Measurements from ENCODE around the gene DBX1.
"Not testable (repeated sequence)": the region's sequence is repeated elsewhere in the genome, so short reads cannot be mapped to it uniquely, and the experiment has no call there.

Gene DBX1

GRCh38 chr11:20156280-20156875 lies 3.9 kb downstream of the DBX1 start:
- no peaks in the 10 kb centered on the region for H3K36me3 Mint-ChIP-seq (ENCODE audit: low read depth)
- H3K27ac Mint-ChIP-seq, result no peak overlapping the region
- intact Hi-C loops (cut with micrococcal nuclease), result no loop called here
- H3K4me3 Mint-ChIP-seq, result peak overlapping the region; percentile 68
- peaks cover 14% of the 10 kb centered on the region for H3K4me1 Mint-ChIP-seq (ENCODE audit: low read depth)
- H3K27me3 Mint-ChIP-seq, result peaks cover 74% of the 10 kb centered on the region
- no peaks in the 10 kb centered on the region for H3K9me3 Mint-ChIP-seq

DNA sequence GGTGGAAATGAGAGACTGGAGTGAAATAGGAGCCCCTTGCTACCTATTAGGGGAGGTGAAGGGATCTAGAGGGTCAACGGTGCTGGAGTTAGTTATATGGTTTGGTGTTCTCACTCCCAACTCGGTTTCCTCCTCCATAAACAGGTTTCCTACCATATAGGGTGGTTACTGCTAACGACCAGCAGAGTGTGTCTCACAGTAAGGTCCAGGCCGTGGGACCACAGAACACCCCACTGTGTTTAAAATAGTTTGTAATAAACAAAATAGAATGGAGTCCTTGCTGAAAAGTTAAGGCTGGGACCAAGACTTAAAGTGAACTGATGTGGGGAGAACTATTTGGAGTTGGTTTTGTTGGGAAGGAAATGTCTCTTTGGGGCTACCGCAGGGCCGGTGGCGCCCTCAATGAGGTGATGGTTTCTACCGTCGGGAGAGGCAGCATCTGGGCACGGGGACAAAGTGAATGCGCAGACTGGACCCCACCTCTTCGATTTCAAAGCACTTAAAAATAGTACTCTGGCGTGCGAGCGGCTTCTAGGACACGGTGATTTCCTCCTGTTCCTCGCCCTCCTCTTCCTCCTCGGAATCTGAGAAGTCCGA lies 4.5 kb downstream of the DBX1 start:
- Mint-ChIP-seq H3K9me3 (no peaks in the 10 kb centered on the region), H3K36me3 (ENCODE audit: low read depth) (no peaks in the 10 kb centered on the region), H3K27me3 (peaks cover 70% of the 10 kb centered on the region), H3K4me1 (ENCODE audit: low read depth) (peaks cover 14% of the 10 kb centered on the region), H3K4me3 (peak overlapping the region; percentile 68), H3K27ac (no peak overlapping the region)
- intact Hi-C loops (cut with micrococcal nuclease), result no loop called here

DNA sequence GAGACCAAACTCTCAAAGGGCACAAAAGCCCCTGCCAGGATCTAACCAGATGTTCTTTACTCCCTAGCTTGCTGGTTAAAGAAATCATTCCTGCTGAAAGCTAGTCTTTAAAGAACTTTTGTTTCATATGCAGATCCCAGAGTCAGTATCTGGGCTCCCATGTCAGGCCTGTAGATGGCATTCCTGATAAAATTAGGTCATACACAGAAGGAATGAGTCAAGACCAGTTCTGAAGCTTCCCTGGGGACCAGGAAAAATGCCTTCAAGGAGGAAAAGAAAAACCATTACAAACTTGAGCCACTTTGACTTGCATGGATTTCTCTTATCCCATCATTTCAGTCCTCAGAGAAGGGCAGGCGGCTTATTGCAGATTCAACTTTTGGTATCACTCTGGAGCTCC lies 5.9 kb downstream of the DBX1 start:
- intact Hi-C loops (cut with micrococcal nuclease), result no loop called here
- Mint-ChIP-seq H3K27ac (no peak overlapping the region), H3K4me1 (ENCODE audit: low read depth) (peaks cover 14% of the 10 kb centered on the region), H3K27me3 (peaks cover 65% of the 10 kb centered on the region), H3K9me3 (no peaks in the 10 kb centered on the region), H3K4me3 (no peak overlapping the region), H3K36me3 (ENCODE audit: low read depth) (no peaks in the 10 kb centered on the region)

- intact Hi-C loops (cut with micrococcal nuclease), result no loop called here
- Mint-ChIP-seq H3K27me3 (peaks cover 13% of the 10 kb centered on the region), H3K36me3 (ENCODE audit: low read depth) (no peaks in the 10 kb centered on the region), H3K27ac (no peak overlapping the region), H3K9me3 (no peaks in the 10 kb centered on the region), H3K4me1 (ENCODE audit: low read depth) (no peaks in the 10 kb centered on the region), H3K4me3 (no peak overlapping the region)
Observed at GRCh38 chr11:20138707-20139106, 21.6 kb downstream of the DBX1 start.

DNA sequence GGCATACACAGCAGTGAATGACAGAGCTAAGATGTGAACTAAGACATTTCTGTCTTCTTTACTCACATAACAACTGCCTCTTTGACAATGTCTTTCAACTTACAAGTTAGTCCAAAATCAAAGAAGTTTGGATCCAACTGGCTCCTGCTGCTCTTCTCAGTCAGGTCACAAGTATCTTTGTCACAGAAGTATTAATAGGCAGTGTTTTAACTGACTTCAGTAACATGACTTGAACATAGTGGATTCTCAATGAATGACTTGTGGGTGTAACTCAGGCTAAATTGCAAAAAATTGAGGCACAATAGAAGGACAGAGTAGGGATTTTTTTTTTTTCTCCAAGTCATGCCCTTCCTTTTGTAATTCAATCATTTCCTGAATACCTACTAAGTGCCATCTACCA lies 22.6 kb downstream of the DBX1 start:
- intact Hi-C loops (cut with micrococcal nuclease), result no loop called here
- H3K9me3 Mint-ChIP-seq, result no peaks in the 10 kb centered on the region
- no peak overlapping the region for H3K4me3 Mint-ChIP-seq
- H3K27ac Mint-ChIP-seq, result no peak overlapping the region
- H3K4me1 Mint-ChIP-seq (ENCODE audit: low read depth), result no peaks in the 10 kb centered on the region
- peaks cover 17% of the 10 kb centered on the region for H3K27me3 Mint-ChIP-seq
- H3K36me3 Mint-ChIP-seq (ENCODE audit: low read depth), result no peaks in the 10 kb centered on the region

GRCh38 chr11:20134991-20135736 lies 25.1 kb downstream of the DBX1 start:
- intact Hi-C loops (cut with micrococcal nuclease), result loop anchor here (5.0 kb wide), 1 partner anchor 202 kb away; no protein-coding TSS in a partner anchor
- H3K4me3 Mint-ChIP-seq, result no peak overlapping the region
- no peak overlapping the region for H3K27ac Mint-ChIP-seq
- H3K36me3 Mint-ChIP-seq (ENCODE audit: low read depth), result no peaks in the 10 kb centered on the region
- H3K4me1 Mint-ChIP-seq (ENCODE audit: low read depth), result peaks cover 11% of the 10 kb centered on the region
- peaks cover 37% of the 10 kb centered on the region for H3K27me3 Mint-ChIP-seq
- H3K9me3 Mint-ChIP-seq, result no peaks in the 10 kb centered on the region

DNA sequence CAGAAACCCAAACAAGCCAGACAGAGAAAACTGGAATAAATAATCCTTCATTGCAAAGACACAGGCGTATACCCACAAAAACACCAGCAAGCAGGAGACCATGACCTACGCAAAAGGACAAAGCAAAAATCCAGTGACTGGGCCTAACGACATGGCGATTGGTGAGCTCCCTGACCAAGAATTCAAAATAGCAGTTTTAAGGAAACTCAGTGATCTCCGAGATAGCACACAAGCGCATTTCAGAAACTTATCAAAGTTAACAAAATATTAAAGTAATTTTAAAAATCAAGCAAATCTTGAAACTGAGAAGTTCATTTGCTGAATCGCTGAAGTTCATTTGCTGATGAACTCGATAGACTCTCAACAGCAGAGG lies 27.6 kb downstream of the DBX1 start:
- no peaks in the 10 kb centered on the region for H3K9me3 Mint-ChIP-seq
- no peaks in the 10 kb centered on the region for H3K36me3 Mint-ChIP-seq (ENCODE audit: low read depth)
- intact Hi-C loops (cut with micrococcal nuclease), result loop anchor here (1.0 to 5.0 kb wide), 3 partner anchors 181 to 205 kb away; no protein-coding TSS in a partner anchor
- peaks cover 11% of the 10 kb centered on the region for H3K4me1 Mint-ChIP-seq (ENCODE audit: low read depth)
- H3K4me3 Mint-ChIP-seq, result no peak overlapping the region
- no peak overlapping the region for H3K27ac Mint-ChIP-seq
- H3K27me3 Mint-ChIP-seq, result peaks cover 36% of the 10 kb centered on the region

GRCh38 chr11:20131788-20132666 lies 28.2 kb downstream of the DBX1 start:
- intact Hi-C loops (cut with micrococcal nuclease), result loop anchor here (1.0 to 5.0 kb wide), 3 partner anchors 181 to 205 kb away; no protein-coding TSS in a partner anchor
- H3K27me3 Mint-ChIP-seq, result peaks cover 36% of the 10 kb centered on the region
- H3K4me3 Mint-ChIP-seq, result peak overlapping the region; percentile 44
- H3K36me3 Mint-ChIP-seq (ENCODE audit: low read depth), result no peaks in the 10 kb centered on the region
- H3K4me1 Mint-ChIP-seq (ENCODE audit: low read depth), result peaks cover 11% of the 10 kb centered on the region
- H3K27ac Mint-ChIP-seq, result no peak overlapping the region
- H3K9me3 Mint-ChIP-seq, result no peaks in the 10 kb centered on the region

- no peaks in the 10 kb centered on the region for H3K36me3 Mint-ChIP-seq (ENCODE audit: low read depth)
- peaks cover 38% of the 10 kb centered on the region for H3K27me3 Mint-ChIP-seq
- intact Hi-C loops (cut with micrococcal nuclease), result loop anchor here (5.0 kb wide), 1 partner anchor 208 kb away; no protein-coding TSS in a partner anchor
- no peak overlapping the region for H3K27ac Mint-ChIP-seq
- H3K9me3 Mint-ChIP-seq, result no peaks in the 10 kb centered on the region
- H3K4me1 Mint-ChIP-seq (ENCODE audit: low read depth), result peaks cover 11% of the 10 kb centered on the region
- H3K4me3 Mint-ChIP-seq, result no peak overlapping the region
Observed at GRCh38 chr11:20129665-20130064, 30.6 kb downstream of the DBX1 start.

DNA sequence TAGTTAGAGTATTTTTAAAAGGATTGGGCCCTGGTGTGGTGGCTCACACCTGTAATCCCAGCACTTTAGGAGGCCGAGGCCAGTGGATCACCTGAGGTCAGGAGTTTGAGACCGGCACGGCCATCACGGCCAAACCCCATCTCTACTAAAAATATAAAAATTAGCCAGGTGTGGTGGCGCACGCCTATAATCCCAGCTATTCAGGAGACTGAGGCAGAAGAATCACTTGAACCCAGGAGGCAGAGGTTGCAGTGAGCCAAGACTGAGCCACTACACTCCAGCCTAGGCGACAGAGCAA lies 31.8 kb downstream of the DBX1 start:
- H3K36me3 Mint-ChIP-seq (ENCODE audit: low read depth); H3K9me3 Mint-ChIP-seq; H3K27ac Mint-ChIP-seq; H3K4me3 Mint-ChIP-seq: not testable (repeated sequence)
- peaks cover 34% of the 10 kb centered on the region for H3K27me3 Mint-ChIP-seq
- peaks cover 11% of the 10 kb centered on the region for H3K4me1 Mint-ChIP-seq (ENCODE audit: low read depth)
- intact Hi-C loops (cut with micrococcal nuclease), result loop anchor here (1.0 kb wide), 1 partner anchor 227 kb away; no protein-coding TSS in a partner anchor

GRCh38 chr11:20127671-20128527 lies 32.4 kb downstream of the DBX1 start:
- no peak overlapping the region for H3K4me3 Mint-ChIP-seq
- H3K9me3 Mint-ChIP-seq, result no peaks in the 10 kb centered on the region
- intact Hi-C loops (cut with micrococcal nuclease), result loop anchor here (1.0 kb wide), 1 partner anchor 227 kb away; no protein-coding TSS in a partner anchor
- H3K4me1 Mint-ChIP-seq (ENCODE audit: low read depth), result peaks cover 11% of the 10 kb centered on the region
- H3K27me3 Mint-ChIP-seq, result peaks cover 32% of the 10 kb centered on the region
- no peak overlapping the region for H3K27ac Mint-ChIP-seq
- H3K36me3 Mint-ChIP-seq (ENCODE audit: low read depth), result no peaks in the 10 kb centered on the region

GRCh38 chr11:20126724-20127123 lies 33.6 kb downstream of the DBX1 start:
- H3K4me3 Mint-ChIP-seq, result no peak overlapping the region
- H3K4me1 Mint-ChIP-seq (ENCODE audit: low read depth), result peaks cover 2% of the 10 kb centered on the region
- no peaks in the 10 kb centered on the region for H3K9me3 Mint-ChIP-seq
- H3K27me3 Mint-ChIP-seq, result peaks cover 22% of the 10 kb centered on the region
- H3K36me3 Mint-ChIP-seq (ENCODE audit: low read depth), result no peaks in the 10 kb centered on the region
- intact Hi-C loops (cut with micrococcal nuclease), result no loop called here
- no peak overlapping the region for H3K27ac Mint-ChIP-seq

GRCh38 chr11:20125927-20126326 lies 34.3 kb downstream of the DBX1 start:
- no peaks in the 10 kb centered on the region for H3K4me1 Mint-ChIP-seq (ENCODE audit: low read depth)
- H3K9me3 Mint-ChIP-seq, result no peaks in the 10 kb centered on the region
- H3K27me3 Mint-ChIP-seq, result peaks cover 17% of the 10 kb centered on the region
- no peak overlapping the region for H3K27ac Mint-ChIP-seq
- H3K36me3 Mint-ChIP-seq (ENCODE audit: low read depth), result no peaks in the 10 kb centered on the region
- H3K4me3 Mint-ChIP-seq, result no peak overlapping the region
- intact Hi-C loops (cut with micrococcal nuclease), result no loop called here
